HK-2 (cell line): ENCODE data around the gene ZNF367.

Experiments
- DNase-seq: peaks from one replicate; pipeline ENCODE4 v3.0.0-alpha.2; 2018; ENCODE audit not compliant: unreplicated experiment

ZNF367 gene

DNA sequence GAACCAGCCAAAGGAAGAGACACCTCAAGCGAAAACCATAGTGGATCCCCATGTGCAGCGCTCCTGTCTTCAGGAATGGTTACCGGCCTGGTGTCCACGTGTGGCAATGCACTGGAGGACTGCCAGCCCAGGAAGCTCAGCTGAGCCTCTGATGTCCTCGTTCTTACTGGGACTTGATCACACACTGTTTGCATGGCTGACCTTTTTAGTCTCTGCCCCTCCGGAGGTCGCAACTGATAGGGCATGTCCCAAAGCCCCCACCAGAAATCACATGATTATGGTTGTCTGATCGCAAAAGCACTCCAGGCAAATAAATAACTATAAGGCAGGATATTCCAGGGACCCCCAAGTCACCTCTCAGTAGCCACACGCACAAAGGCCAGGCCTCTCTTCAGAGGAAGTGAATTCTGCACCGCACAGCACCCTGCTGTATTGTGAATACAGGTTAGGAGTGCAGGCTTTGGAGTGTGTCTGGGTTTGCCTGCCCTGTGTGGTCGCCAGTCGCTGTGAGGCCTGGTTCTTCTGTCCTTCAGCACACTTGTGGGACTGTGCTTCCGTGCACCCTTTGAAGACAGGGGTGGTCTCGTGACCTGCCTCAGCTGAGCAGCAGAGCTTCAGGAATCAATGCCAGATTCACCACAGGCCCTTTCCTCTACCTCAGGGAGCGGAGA is 18.4 kb upstream of the ZNF367 start:
- DNase-seq: no peak

DNA sequence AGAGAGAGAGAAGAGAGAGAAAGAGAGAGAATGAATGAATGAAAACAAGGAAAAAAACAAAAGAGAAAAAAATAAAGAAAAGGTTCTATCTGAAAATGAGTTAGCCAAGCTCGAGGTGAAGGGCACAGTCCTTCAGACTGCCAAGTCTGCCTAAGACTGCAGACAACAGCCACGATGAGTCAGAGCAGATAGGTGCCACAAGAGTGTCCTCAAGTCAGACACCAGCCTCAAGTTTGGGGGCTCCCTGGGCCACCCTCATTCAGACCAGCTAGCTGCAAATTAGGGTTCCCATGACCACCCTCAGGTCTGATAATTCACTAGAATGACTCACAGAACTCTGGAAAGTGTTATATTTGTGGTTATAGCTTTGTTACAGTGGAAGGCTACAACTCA is 17.9 kb upstream of the ZNF367 start:
- no peak for DNase-seq

DNA sequence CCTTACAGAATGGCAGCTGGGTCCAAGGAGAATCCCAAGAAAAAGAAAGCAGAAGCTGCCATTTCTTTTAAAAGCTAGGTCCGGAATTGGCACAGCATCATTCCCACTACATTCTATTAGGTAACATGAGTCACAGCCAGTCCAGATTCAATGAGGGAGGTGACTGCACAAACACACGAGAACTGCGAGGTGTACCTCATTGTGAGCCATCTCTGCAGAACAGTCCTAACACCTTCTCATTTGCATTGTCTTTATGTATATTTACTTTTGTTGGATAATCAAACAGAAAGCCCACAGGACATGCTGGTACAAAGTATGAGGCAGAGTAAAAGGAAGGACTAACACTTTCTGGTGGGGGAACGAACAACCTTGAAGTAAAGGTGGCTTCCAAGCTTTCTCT is 17.2 kb upstream of the ZNF367 start:
- no peak for DNase-seq

DNA sequence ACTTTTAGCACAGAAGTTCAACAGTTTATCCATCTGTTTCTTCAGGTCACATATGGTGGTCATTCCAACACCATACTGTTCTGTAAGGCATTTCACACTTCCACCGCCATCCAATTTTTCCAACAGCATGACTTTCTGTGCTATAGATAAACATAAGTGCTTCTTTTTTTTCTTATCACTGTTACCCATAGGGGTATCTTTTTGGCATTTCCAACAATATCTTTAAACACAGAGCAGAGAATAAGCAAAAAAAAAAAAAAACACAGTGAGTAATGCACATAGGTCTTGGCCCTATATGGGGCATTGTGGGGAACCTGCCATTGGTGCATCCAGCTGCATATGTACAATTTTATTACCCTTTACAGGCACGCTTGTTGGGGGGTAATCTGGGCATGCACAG is 12.2 kb upstream of the ZNF367 start:
- DNase-seq: no peak

GRCh38 chr9:96429732-96430131 is 11.6 kb upstream of the ZNF367 start:
- no peak for DNase-seq

GRCh38 chr9:96425500-96426169 is 7.5 kb upstream of the ZNF367 start:
- DNase-seq: no peak

GRCh38 chr9:96423985-96424336 is 5.8 kb upstream of the ZNF367 start:
- no peak for DNase-seq

- no peak for DNase-seq
Measured at GRCh38 chr9:96423322-96423984, 5.3 kb upstream of the ZNF367 start.

- peak; percentile 79 for DNase-seq
Measured at GRCh38 chr9:96420468-96421219, 2.5 kb upstream of the ZNF367 start.

GRCh38 chr9:96419691-96419969 is 1.5 kb upstream of the ZNF367 start:
- no peak for DNase-seq

GRCh38 chr9:96418920-96419690 is 935 bp upstream of the ZNF367 start:
- DNase-seq: peak; percentile 84

GRCh38 chr9:96417661-96418082 is 498 bp downstream of the ZNF367 start:
- DNase-seq: no peak

GRCh38 chr9:96417051-96417586 is 1.1 kb downstream of the ZNF367 start:
- DNase-seq: peak; percentile 88

GRCh38 chr9:96413302-96414221 is 4.6 kb downstream of the ZNF367 start:
- no peak for DNase-seq

DNA sequence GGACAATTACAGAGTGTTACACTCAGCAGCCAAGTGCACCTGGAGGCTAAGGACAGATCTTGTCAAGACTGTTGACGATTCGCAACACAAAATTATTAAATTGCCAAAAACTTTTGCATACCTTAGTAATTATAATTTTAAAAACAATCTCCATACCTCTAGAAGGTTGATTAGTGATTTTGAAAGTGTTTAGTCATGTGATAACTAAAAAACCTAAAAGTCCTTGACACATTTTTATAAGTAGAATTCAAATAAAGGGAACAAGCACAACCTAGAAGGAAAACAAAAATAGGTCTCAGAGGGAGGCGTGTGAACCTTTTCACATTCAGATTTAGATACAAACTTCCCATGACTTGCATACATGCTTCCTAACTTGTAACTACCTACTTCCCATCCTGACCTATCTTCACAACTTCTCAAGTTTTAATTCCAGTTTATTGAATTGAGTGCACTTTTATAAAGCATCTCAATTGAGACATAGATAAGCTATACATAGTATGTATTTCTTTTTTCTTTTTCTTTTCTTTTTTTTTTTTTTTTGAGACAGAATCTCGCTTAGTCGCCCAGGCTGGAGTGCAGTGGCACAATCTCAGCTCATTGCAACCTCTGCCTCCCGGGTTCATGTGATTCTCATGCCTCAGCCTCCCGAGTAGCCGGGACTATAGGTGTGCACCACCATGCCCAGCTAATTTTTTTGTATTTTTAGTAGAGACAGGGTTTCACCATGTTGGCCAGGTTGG is 5.8 kb downstream of the ZNF367 start:
- no peak for DNase-seq

- DNase-seq: no peak
Measured at GRCh38 chr9:96411129-96411838, 6.9 kb downstream of the ZNF367 start.

DNA sequence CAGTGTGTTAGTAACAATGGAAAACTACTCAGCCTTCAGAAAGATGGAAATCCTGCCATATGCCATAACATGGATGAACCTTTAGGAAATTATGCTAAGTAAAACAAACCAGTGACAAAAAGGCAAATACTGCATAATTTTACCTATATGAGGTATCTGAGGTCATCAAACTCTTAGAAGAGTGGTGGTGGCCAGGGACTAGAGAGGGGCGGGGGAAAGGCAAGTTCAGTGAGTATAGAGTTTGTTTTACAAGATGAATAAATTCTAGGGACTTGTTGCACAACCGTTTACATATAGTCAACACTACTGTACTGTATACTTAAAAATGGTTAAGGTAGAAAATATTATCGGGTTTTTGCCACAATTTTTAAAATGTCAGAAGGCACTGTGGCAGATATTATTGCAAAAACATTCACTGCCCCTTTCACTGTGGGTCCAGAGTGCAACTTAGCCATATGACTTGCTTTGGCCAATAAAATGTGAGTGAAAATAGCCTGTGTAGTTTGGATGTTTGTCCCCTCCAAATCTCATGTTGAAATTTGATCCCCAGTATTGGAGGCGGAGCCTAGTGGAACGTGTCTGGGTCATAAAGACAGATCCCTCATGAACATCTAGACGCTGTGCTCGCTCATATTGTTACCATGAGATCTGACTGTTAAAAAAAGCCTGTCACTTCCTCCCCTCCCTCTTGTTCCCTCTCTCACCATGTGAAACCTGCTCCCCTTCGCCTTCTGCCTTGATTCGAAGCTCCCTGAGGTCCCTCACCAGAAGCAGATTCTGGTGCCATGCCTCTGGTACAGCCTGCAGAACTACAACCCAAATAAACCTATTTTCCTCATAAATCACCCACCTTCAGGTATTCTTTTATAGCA is 9.5 kb downstream of the ZNF367 start:
- no peak for DNase-seq
